Large intestine (tissue), 3 donors: Measurements from ENCODE around the gene PCSK4. TPM values are rescaled to one million over a fixed set of nuclear protein-coding genes. Genes with fewer than 3 reads are reported as not detected.

Experiments
- DNase-seq, 2 donors: peaks; one replicate each; pipeline versions ENCODE4 v3.0.0 to v3.0.0-alpha.2; 2013
- H3K27ac ChIP-seq: one replicate; pipeline ENCODE4 v1.5.1; 2013; ENCODE audit warnings: low read length
- H3K27me3 ChIP-seq: 2 replicates; pipeline ENCODE4 v1.6.1; 2013; ENCODE audit warnings: low read length; ENCODE audit not compliant: control insufficient read depth, insufficient read depth
- H3K36me3 ChIP-seq: 2 replicates; pipeline ENCODE4 v1.6.1; 2013; ENCODE audit warnings: low read length; ENCODE audit not compliant: control insufficient read depth, insufficient read depth
- H3K4me1 ChIP-seq: one replicate; pipeline ENCODE4 v1.6.1; 2013; ENCODE audit warnings: low read length; ENCODE audit not compliant: control insufficient read depth, insufficient read depth
- H3K4me3 ChIP-seq: one replicate; pipeline ENCODE4 v1.5.1; 2013; ENCODE audit warnings: low read length
- H3K9me3 ChIP-seq: one replicate; pipeline ENCODE4 v1.6.1; 2013; ENCODE audit warnings: mild to moderate bottlenecking, low read depth, low read length, moderate library complexity; ENCODE audit not compliant: control insufficient read depth
- WGBS: methylation state at CpG from one replicate; pipeline ENCODE4 v1.1.5; 2013; ENCODE audit warnings: low lambda C conversion rate; ENCODE audit not compliant: insufficient coverage; 5-methylcytosine and 5-hydroxymethylcytosine counted together
- polyA plus RNA-seq: library from polyadenylated mRNA; unstranded; fragments of 120-200 nt; gene quantifications from one replicate; pipeline ENCODE4 v1.2.1, GENCODE V29; 2013

PCSK4 gene
- polyA plus RNA-seq, 1 donor: 4.7 TPM

- Histone ChIP-seq H3K9me3 (peaks cover 17% of the 10 kb centered on the region), H3K27ac (no peak overlapping the region), H3K27me3 (no peaks in the 10 kb centered on the region), H3K36me3 (peaks cover 66% of the 10 kb centered on the region), H3K4me1 (peaks cover 10% of the 10 kb centered on the region), H3K4me3 (no peak overlapping the region)
- no peak for DNase-seq
- WGBS: no CpG with 5 or more reads among the region's 47 CpGs
Observed at GRCh38 chr19:1433119-1434039, 56.8 kb downstream of the PCSK4 start.

GRCh38 chr19:1432507-1432887 lies 57.7 kb downstream of the PCSK4 start:
- no peak overlapping the region for H3K4me3 ChIP-seq
- no peak for DNase-seq
- H3K27me3 ChIP-seq: no peaks in the 10 kb centered on the region
- peaks cover 17% of the 10 kb centered on the region for H3K9me3 ChIP-seq
- no peak overlapping the region for H3K27ac ChIP-seq
- H3K4me1 ChIP-seq: peaks cover 6% of the 10 kb centered on the region
- H3K36me3 ChIP-seq: peaks cover 75% of the 10 kb centered on the region
- no CpG with 5 or more reads among the region's 16 CpGs for WGBS

GRCh38 chr19:1431759-1432506 lies 58.2 kb downstream of the PCSK4 start:
- H3K4me1 ChIP-seq: peaks cover 6% of the 10 kb centered on the region
- H3K27me3 ChIP-seq: no peaks in the 10 kb centered on the region
- H3K4me3 ChIP-seq: no peak overlapping the region
- no peak for DNase-seq
- no peak overlapping the region for H3K27ac ChIP-seq
- no CpG with 5 or more reads among the region's 24 CpGs for WGBS
- H3K9me3 ChIP-seq: peaks cover 17% of the 10 kb centered on the region
- H3K36me3 ChIP-seq: peaks cover 79% of the 10 kb centered on the region

Other genes starting within 250 kb of the PCSK4 start
- 136 TPM for gene ATP5F1D, start 248.6 kb downstream of the PCSK4 start, polyA plus RNA-seq
- gene MIDN, start 241.8 kb downstream of the PCSK4 start, polyA plus RNA-seq: 110 TPM
- 564 TPM for gene CIRBP, start 221.0 kb downstream of the PCSK4 start, polyA plus RNA-seq
- gene FAM174C, start 214.8 kb downstream of the PCSK4 start, polyA plus RNA-seq: 37.4 TPM
- gene EFNA2, start 204.5 kb downstream of the PCSK4 start, polyA plus RNA-seq: 25.6 TPM
- 91.9 TPM for gene NDUFS7, start 106.4 kb downstream of the PCSK4 start, polyA plus RNA-seq
- gene GAMT, start 88.8 kb downstream of the PCSK4 start, polyA plus RNA-seq: 16.0 TPM
- 97.8 TPM for gene DAZAP1, start 82.8 kb downstream of the PCSK4 start, polyA plus RNA-seq
- gene RPS15, start 52.0 kb downstream of the PCSK4 start, polyA plus RNA-seq: 1,404 TPM
- 5.6 TPM for gene APC2, start 40.2 kb downstream of the PCSK4 start, polyA plus RNA-seq
- 29.8 TPM for gene C19orf25, start 11.1 kb downstream of the PCSK4 start, polyA plus RNA-seq
- gene REEP6, start 831 bp upstream of the PCSK4 start, polyA plus RNA-seq: 228 TPM
- 24.9 TPM for gene ADAMTSL5, start 22.7 kb upstream of the PCSK4 start, polyA plus RNA-seq
- gene PLK5, start 33.7 kb upstream of the PCSK4 start, polyA plus RNA-seq: 0.09 TPM
- 17.8 TPM for gene MEX3D, start 78.0 kb upstream of the PCSK4 start, polyA plus RNA-seq
- gene MBD3, start 102.5 kb upstream of the PCSK4 start, polyA plus RNA-seq: 59.1 TPM
- 124 TPM for gene UQCR11, start 115.1 kb upstream of the PCSK4 start, polyA plus RNA-seq
- gene TCF3, start 162.3 kb upstream of the PCSK4 start, polyA plus RNA-seq: 74.3 TPM